MM.1S (cell line): ENCODE measurements around the gene TAF5L.

Source experiments
- DNase-seq: peaks from one replicate; pipeline ENCODE4 v3.0.0-alpha.2; 2015
- H2AFZ ChIP-seq: fragments of 300-600 bp; sonication (generic); 2 replicates; pipeline ENCODE4 v1.6.0; 2016; ENCODE audit warnings: antibody characterized with exemption, low read length
- H3F3A ChIP-seq: fragments of 300-600 bp; sonication (generic); 2 replicates; pipeline ENCODE4 v1.6.1; 2016; ENCODE audit warnings: mild to moderate bottlenecking, antibody characterized with exemption, low read length, moderate library complexity, mixed read lengths; ENCODE audit not compliant: insufficient read depth
- H3K27ac ChIP-seq: fragments of 300-600 bp; sonication (generic); 2 replicates; pipeline ENCODE4 v1.5.1; 2016; ENCODE audit warnings: mild to moderate bottlenecking, low read length
- H3K27me3 ChIP-seq: fragments of 300-600 bp; sonication (generic); replicated peaks from 2 replicates; pipeline ENCODE4 v1.6.0; 2016; ENCODE audit warnings: low read length; ENCODE audit not compliant: insufficient read depth
- H3K36me3 ChIP-seq: fragments of 300-600 bp; sonication (generic); replicated peaks from 2 replicates; pipeline ENCODE4 v1.6.1; 2016; ENCODE audit warnings: mild to moderate bottlenecking, low read length, mixed read lengths; ENCODE audit not compliant: insufficient read depth
- H3K4me1 ChIP-seq: fragments of 300-600 bp; sonication (generic); 2 replicates; pipeline ENCODE4 v1.6.1; 2016; ENCODE audit warnings: low read length, mixed read lengths
- H3K4me2 ChIP-seq: fragments of 300-600 bp; sonication (generic); 2 replicates; pipeline ENCODE4 v1.6.0; 2016; ENCODE audit warnings: low read depth, low read length
- H3K4me3 ChIP-seq: fragments of 300-600 bp; sonication (generic); 2 replicates; pipeline ENCODE4 v1.5.1; 2016; ENCODE audit warnings: low read length, mixed read lengths
- H3K79me2 ChIP-seq: fragments of 300-600 bp; sonication (generic); 2 replicates; pipeline ENCODE4 v1.6.1; 2016; ENCODE audit warnings: mixed run types, low read length, mixed read lengths
- H3K9ac ChIP-seq: fragments of 300-600 bp; sonication (generic); 2 replicates; pipeline ENCODE4 v1.6.1; 2016; ENCODE audit warnings: low read length, mixed read lengths
- H3K9me2 ChIP-seq: fragments of 300-600 bp; sonication (generic); replicated peaks from 2 replicates; pipeline ENCODE4 v1.6.1; 2016; ENCODE audit warnings: mild to moderate bottlenecking, low read length, mixed read lengths; ENCODE audit not compliant: insufficient read depth
- H3K9me3 ChIP-seq: fragments of 300-600 bp; sonication (generic); replicated peaks from 2 replicates; pipeline ENCODE4 v1.6.1; 2016; ENCODE audit warnings: mild to moderate bottlenecking, low read length, mixed read lengths; ENCODE audit not compliant: insufficient read depth
- H4K20me1 ChIP-seq: fragments of 300-600 bp; sonication (generic); 2 replicates; pipeline ENCODE4 v1.6.1; 2016; ENCODE audit warnings: mild to moderate bottlenecking, low read length, moderate library complexity, mixed read lengths; ENCODE audit not compliant: insufficient read depth
- CTCF ChIP-seq: fragments of 300-600 bp; sonication (generic); IDR thresholded peaks from 2 replicates; pipeline ENCODE4 v1.5.1; 2016; ENCODE audit warnings: antibody characterized with exemption, low read length, mixed read lengths
- EZH2 ChIP-seq: fragments of 300-600 bp; sonication (generic); optimal IDR thresholded peaks from 2 replicates; pipeline ENCODE3; 2017; ENCODE audit warnings: low read depth, mild to moderate bottlenecking, antibody characterized with exemption, low read length, mixed read lengths
- EZH2phosphoT487 ChIP-seq: fragments of 300-600 bp; sonication (generic); IDR thresholded peaks from 2 replicates; pipeline ENCODE4 v1.6.1; 2018; ENCODE audit warnings: antibody characterized with exemption, low read length

The TAF5L gene

GRCh38 chr1:229661022-229661877, 35.3 kb upstream of the TAF5L start:
- Histone ChIP-seq H3K27ac (no peak overlapping the region), H3K9ac (no peak overlapping the region), H3K4me1 (no peaks in the 10 kb centered on the region), H3K4me2 (no peak overlapping the region), H3K36me3 (peaks cover 6% of the 10 kb centered on the region; the same call in 1 of the 2 replicates), H3K9me2 (no peaks in the 10 kb centered on the region), H2AFZ (no peak overlapping the region), H3K27me3 (no peaks in the 10 kb centered on the region), H3F3A (no peaks in the 10 kb centered on the region), H3K4me3 (no peak overlapping the region), H3K9me3 (no peaks in the 10 kb centered on the region), H3K79me2 (no peaks in the 10 kb centered on the region; the same call in 1 of the 2 replicates), H4K20me1 (no peaks in the 10 kb centered on the region)
- peak; percentile 53 for DNase-seq
- TF ChIP-seq EZH2, result no peak
- peak; percentile 92 for TF ChIP-seq CTCF

- Histone ChIP-seq H3K9me3 (no peaks in the 10 kb centered on the region), H3K27me3 (no peaks in the 10 kb centered on the region), H2AFZ (no peak overlapping the region), H3K27ac (no peak overlapping the region), H3K4me2 (no peak overlapping the region), H3K4me3 (no peak overlapping the region), H3K9ac (no peak overlapping the region), H3K9me2 (no peaks in the 10 kb centered on the region), H3K36me3 (peaks cover 6% of the 10 kb centered on the region; the same call in 1 of the 2 replicates), H3K79me2 (no peaks in the 10 kb centered on the region; the same call in 1 of the 2 replicates), H3F3A (no peaks in the 10 kb centered on the region; the same call in 1 of the 2 replicates), H4K20me1 (no peaks in the 10 kb centered on the region), H3K4me1 (no peaks in the 10 kb centered on the region)
- TF ChIP-seq CTCF (no peak), EZH2phosphoT487 (no peak), EZH2 (no peak)
- DNase-seq, result no peak
These were observed 32.3 kb upstream of the TAF5L start for GRCh38 chr1:229657993-229658755.

- no peak overlapping the region for H3K4me3 ChIP-seq
- no peak overlapping the region for H2AFZ ChIP-seq
- no peaks in the 10 kb centered on the region for H3K9me2 ChIP-seq
- H3K27ac ChIP-seq, result no peak overlapping the region
- H3K79me2 ChIP-seq, result no peaks in the 10 kb centered on the region; the same call in 1 of the 2 replicates
- H3K9ac ChIP-seq, result no peak overlapping the region
- H3K36me3 ChIP-seq, result peaks cover 15% of the 10 kb centered on the region
- DNase-seq, result no peak
- H3K4me1 ChIP-seq, result no peaks in the 10 kb centered on the region
- TF ChIP-seq EZH2phosphoT487 (no peak), EZH2 (no peak), CTCF (no peak)
- no peaks in the 10 kb centered on the region for H4K20me1 ChIP-seq
- H3K4me2 ChIP-seq, result no peak overlapping the region
- no peaks in the 10 kb centered on the region for H3K27me3 ChIP-seq
- no peaks in the 10 kb centered on the region; the same call in 1 of the 2 replicates for H3F3A ChIP-seq
- H3K9me3 ChIP-seq, result no peaks in the 10 kb centered on the region
These were observed 29.9 kb upstream of the TAF5L start for GRCh38 chr1:229655781-229656180.
